Activated T-cell treated with anti-CD3 and anti-CD28 coated beads for 24 hours (primary cell): ENCODE data around the gene TRIM14.
"Not testable (repeated sequence)": the region's sequence is repeated elsewhere in the genome, so short reads cannot be mapped to it uniquely, and the experiment has no call there.

ENCODE experiments used
- DNase-seq: peaks from one replicate; pipeline ENCODE4 v3.0.0-alpha.2; 2020; ENCODE audit warnings: low read depth

Gene TRIM14

GRCh38 chr9:98105006-98105405 is 14.0 kb downstream of the TRIM14 start:
- DNase-seq = no peak

GRCh38 chr9:98104445-98104881 is 14.6 kb downstream of the TRIM14 start:
- DNase-seq = no peak

DNA sequence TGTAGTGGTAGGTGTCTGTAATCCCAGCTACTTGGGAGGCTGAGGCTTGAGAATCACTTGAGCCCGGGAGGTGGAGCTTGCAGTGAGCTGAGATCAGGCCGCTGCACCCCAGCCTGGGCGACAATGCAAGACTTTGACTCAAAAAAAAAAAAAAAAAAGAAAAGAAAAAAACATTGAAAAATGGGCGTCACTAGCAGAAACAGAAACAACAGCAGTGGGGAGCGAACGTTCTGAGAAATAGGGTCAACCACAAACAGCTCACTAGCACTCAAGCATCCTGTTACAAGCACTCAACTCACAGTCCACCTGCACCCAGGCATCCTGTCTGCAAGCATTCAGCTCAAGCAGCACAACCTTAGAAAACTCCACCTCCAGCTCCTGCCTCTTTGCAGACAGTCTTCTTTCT is 17.2 kb downstream of the TRIM14 start:
- DNase-seq = peak; percentile 69

DNA sequence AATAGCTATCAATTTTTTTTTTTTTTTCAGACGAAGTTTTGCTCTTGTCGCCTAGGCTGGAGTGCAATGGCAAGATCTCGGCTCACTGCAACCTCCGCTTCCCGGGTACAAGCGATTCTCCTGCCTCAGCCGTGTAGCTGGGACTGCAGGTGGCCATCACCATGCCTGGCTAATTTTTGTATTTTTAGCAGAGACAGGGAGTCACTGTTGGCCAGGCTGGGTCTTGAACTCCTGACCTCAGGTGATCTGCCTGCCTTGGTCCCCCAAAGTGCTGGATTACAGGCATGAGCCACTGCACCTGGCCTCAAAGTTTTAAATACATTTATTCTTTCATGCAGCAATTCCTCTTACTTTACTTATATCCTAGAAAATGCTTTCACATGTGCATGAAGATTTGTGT is 17.6 kb downstream of the TRIM14 start:
- DNase-seq = no peak

DNA sequence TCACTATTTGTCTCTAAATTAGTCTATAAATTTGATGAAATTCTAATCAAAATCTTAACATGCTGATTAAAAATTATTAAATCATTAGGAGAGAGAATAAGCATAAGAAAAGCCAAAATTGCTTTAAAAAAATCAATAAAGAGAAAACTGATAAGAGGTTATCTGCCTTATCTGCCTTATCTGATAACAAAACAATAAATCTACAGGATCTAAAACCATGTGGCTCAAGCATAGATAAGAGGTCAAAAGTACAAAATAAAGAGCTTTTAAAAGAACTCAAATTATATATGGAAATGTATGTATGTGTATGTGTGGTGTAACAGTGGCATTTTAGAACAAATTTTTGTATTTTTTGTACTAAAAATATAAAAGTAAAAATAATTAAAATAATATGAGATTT is 18.6 kb downstream of the TRIM14 start:
- DNase-seq = no peak

DNA sequence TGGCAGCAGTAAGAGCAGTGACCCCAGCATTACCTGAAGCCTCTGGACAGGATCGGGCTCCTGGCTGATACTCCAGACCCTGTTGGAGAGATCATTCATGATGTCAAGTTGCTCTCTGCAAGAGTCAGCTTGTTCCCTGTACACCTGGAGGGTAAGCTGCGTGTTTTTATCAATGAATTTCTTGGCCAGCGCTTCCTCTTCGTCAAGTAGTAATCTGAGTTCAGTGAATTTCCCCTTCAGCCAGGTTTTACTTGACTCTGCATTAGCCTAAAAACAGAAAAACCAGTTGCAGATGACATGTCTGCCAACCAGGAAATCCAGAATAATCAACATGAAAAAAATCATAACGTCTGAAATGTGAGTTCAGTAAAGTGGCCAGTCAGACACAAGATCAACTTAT is 19.1 kb downstream of the TRIM14 start:
- no peak for DNase-seq

GRCh38 chr9:98099346-98099745 is 19.7 kb downstream of the TRIM14 start:
- DNase-seq = no peak

DNA sequence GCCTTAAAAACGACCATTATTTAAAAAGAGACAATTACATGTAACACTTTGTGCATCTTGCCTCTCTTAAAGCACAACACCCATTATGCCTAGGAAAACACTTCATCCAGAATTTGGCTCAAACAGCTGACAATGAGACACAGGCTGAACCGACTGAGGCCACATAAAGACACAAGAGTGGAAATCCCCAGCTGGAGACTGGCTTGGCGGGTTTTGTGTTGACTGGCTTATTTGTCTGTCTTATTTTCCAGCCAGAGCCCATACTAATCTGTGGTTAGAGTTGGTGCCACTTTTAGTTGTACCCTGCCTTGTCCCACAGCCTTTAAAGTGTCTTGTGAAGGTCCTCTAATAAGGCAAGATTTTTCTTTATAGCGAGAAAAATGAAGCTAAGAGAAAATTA is 21.2 kb downstream of the TRIM14 start:
- DNase-seq = no peak

DNA sequence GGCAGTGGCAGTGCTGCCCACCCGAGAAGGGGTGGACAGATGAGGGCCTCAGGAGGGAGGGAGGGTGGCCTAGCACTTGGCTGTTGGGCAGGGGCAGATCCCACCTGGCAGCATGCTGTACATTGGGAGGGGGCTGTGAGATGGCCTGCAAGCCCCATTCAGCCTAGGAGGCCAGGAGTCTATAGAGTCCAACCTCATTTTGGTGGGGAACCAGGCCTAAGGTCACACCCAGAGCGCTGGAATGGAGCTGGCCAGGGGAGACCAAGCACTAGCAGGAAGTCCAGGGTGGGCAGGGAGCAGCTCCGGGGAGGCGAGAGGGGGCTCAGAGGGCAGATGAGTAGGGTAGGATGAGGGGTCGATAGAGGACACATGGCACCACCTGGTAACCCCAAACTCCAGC is 22.9 kb downstream of the TRIM14 start:
- no peak for DNase-seq

DNA sequence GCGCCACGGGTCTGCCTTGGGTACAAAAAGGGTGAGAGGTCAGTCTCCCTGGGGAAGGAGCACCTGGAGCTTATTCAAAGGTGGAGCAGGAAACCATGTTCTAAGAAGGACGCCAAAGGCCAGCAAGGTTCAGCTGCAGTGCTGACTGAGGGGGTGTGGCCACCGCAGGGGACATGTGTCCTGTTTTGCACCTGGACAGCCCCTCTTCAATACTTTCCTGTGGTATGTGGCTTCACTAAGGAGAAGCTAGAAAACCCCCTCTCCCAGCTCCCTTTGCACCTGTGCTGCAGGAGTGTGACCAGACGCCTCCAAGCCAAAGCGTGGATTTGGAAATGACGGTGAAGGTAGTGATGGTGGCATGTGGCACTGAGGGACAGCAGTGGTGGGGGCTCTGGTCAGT is 23.6 kb downstream of the TRIM14 start:
- no peak for DNase-seq

DNA sequence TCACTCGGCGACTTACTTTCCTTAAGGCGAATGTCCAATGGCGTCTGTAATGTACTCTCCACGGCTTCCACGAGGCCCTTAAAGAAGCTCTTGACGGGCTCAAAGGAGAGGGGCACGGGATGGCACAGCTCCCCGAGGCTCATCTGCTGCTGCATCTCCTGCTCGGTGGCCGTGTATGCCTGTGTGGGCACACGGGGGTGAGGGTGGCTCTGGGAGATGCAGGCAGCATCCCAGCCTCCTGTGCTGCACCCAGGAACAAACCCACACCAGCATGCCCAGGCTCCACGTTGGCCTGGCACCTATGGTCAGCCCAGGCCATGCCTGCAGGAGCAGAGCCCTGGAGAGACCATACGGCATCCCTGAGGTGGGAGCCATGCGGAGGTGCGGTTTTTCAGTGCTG is 24.2 kb downstream of the TRIM14 start:
- no peak for DNase-seq

- DNase-seq = no peak
These were observed 24.7 kb downstream of the TRIM14 start for GRCh38 chr9:98094316-98094715.

DNA sequence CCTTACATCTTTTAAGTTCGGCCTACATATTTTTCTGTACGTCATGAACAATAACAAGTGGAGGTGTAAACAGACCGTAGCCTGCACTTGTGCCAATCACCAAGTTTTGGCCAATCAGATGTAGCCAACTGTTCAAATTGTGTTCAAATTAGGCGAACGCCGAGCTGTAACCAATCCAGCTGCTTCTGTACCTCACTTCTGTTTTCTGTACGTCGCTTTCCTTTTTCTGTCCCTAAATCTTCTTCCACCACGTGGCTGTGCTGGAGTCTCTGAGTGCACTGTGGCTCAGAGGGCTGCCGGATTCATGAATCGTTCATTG is 26.4 kb downstream of the TRIM14 start:
- DNase-seq = no peak

GRCh38 chr9:98091735-98092612 is 27.0 kb downstream of the TRIM14 start:
- no peak for DNase-seq

DNA sequence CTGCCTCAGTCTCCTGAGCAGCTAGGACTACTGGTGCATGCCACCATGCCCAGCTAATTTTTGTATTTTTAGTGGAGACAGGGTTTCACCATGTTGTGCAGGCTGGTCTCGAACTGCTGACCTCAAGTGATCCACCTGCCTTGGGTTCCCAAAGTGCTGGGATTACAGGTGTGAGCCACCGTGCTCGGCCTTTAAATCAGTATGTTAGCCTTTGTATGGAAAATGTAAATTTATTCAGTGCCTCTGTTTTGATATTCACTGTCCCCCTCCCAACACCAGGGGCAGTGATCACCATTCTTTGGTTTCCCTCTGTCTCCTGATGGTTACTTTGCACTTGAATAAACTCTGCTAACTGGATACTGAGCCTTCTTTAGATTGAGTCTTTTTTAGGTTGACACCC is 28.3 kb downstream of the TRIM14 start:
- DNase-seq = not testable (repeated sequence)

- no peak for DNase-seq
These were observed 31.3 kb downstream of the TRIM14 start for GRCh38 chr9:98087420-98088354.

GRCh38 chr9:98086461-98086860 is 32.6 kb downstream of the TRIM14 start:
- DNase-seq = no peak

DNA sequence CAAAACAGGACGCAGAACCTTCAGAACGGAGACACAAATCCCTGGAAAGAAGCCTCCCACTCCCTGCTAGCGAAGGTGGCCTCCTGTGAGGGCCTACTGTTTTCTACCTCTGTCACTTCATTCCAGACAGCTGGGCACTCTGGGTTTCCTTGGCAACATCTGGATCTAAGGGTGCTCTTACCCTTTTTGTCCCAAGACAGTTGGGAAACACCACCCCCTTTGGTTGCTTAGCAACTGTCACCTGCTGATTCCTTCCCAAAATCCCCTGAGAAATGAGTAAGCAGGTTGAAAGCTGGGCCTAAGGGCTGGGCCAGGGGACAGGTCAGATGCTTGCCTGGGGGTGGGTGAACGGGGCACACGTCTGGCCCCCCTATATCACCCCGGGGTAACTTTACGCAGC is 33.1 kb downstream of the TRIM14 start:
- no peak for DNase-seq

DNA sequence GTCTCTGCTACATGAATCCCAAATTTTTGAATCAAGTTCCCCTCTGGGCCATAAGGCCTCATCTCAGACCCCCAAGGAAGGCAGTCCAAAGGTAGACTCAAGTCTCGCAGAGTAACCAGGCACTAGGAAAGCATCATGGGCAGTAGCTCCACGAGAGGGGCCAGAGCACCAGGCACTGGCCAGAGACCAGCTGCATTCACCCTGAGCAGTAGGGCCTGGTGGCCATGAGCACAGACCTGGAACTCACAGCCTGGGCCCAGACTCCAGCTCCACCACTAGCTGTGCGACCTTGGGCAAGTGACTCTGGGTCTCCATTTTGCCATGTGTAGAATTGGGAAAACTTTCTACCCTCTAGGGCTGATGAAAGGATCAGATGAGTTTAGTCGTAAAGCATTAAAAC is 34.0 kb downstream of the TRIM14 start:
- no peak for DNase-seq

- DNase-seq = no peak
These were observed 34.6 kb downstream of the TRIM14 start for GRCh38 chr9:98084396-98084795.

DNA sequence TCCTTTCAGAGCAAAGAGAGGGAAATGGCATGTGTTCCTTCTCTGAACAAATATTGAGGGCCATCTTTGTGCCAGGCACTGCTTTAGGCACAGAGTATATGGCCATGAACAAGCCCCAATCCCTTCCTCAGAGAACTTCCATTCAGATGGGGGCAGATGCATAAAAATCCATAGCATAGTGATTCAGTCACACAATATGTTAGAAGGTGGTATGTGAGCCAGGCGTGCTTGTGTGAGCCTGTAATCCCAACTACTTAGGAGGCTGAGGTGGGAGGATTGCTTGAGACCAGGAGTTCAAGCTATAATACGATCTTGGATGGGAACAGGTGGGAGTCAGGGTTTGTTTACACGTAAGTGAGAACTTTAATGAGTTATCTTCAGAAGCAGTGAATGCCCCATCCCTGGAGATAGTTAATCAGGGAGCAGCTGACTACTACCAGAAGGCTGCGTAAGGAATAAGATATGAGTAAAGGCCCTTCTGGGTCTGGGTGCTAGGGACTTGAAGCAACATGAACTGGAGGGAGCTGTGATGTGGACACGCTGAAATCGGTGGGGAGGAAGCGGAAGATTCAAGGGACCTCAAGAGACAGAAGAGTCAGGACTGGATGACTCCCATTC is 35.3 kb downstream of the TRIM14 start:
- DNase-seq = no peak

GRCh38 chr9:98083061-98083501 is 35.9 kb downstream of the TRIM14 start:
- no peak for DNase-seq
